Ishikawa (cell line): Measurements from ENCODE around the gene CMPK2.

Experiments
- CEBPB ChIP-seq: IDR thresholded peaks from 2 replicates; pipeline ENCODE4 v1.6.1; 2012
- CREB1 ChIP-seq: IDR thresholded peaks from 2 replicates; pipeline ENCODE4 v1.6.1; 2012; ENCODE audit warnings: low read depth
- FOXM1 ChIP-seq: IDR thresholded peaks from 2 replicates; pipeline ENCODE4 v1.6.1; 2012; ENCODE audit warnings: low read depth, borderline replicate concordance
- RAD21 ChIP-seq: IDR thresholded peaks from 2 replicates; pipeline ENCODE4 v1.6.1; 2012; ENCODE audit warnings: low read depth
- TAF1 ChIP-seq: IDR thresholded peaks from 2 replicates; pipeline ENCODE4 v1.6.1; 2012; ENCODE audit warnings: low read depth, mild to moderate bottlenecking
- ZBTB7A ChIP-seq: IDR thresholded peaks from 2 replicates; pipeline ENCODE4 v1.6.1; 2012; ENCODE audit warnings: low read depth
- TF ChIP-seq, protein P1 (sequence below): IDR thresholded peaks from 2 replicates; pipeline ENCODE4 v1.6.1; 2012; ENCODE audit warnings: low read depth, mild to moderate bottlenecking

DNA sequence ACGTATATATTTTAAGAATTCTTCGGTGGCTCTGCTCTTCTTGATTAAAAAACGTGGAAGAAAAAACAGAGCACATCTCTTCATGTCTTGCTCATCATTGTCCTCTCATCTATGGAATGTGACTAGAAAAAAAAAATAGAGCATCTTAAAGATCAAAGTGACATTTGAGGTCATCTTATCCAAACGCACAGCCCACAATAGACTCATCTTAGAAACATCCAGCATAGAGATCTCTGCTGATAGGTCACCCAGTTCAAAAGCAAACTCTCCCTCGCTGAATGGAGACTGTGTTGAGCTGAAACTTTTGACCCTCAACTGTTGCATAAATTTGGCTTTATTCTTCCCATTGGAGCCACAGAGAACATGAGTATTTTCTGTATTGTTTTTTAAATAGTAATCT lies 65.2 kb downstream of the CMPK2 start:
- TF ChIP-seq CREB1 (no peak), ZBTB7A (no peak), FOXM1 (no peak), RAD21 (no peak), TAF1 (no peak), CEBPB (no peak)
- TF ChIP-seq, protein P1, sequence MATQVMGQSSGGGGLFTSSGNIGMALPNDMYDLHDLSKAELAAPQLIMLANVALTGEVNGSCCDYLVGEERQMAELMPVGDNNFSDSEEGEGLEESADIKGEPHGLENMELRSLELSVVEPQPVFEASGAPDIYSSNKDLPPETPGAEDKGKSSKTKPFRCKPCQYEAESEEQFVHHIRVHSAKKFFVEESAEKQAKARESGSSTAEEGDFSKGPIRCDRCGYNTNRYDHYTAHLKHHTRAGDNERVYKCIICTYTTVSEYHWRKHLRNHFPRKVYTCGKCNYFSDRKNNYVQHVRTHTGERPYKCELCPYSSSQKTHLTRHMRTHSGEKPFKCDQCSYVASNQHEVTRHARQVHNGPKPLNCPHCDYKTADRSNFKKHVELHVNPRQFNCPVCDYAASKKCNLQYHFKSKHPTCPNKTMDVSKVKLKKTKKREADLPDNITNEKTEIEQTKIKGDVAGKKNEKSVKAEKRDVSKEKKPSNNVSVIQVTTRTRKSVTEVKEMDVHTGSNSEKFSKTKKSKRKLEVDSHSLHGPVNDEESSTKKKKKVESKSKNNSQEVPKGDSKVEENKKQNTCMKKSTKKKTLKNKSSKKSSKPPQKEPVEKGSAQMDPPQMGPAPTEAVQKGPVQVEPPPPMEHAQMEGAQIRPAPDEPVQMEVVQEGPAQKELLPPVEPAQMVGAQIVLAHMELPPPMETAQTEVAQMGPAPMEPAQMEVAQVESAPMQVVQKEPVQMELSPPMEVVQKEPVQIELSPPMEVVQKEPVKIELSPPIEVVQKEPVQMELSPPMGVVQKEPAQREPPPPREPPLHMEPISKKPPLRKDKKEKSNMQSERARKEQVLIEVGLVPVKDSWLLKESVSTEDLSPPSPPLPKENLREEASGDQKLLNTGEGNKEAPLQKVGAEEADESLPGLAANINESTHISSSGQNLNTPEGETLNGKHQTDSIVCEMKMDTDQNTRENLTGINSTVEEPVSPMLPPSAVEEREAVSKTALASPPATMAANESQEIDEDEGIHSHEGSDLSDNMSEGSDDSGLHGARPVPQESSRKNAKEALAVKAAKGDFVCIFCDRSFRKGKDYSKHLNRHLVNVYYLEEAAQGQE, result no peak
